Measurements from ENCODE around the gene SMIM36. TPM values are rescaled to one million over a fixed set of nuclear protein-coding genes. Genes with fewer than 3 reads are reported as not detected.
"Not testable (repeated sequence)": the region's sequence is repeated elsewhere in the genome, so short reads cannot be mapped to it uniquely, and the experiment has no call there.

The SMIM36 gene
- not detected in 2 replicates for total RNA-seq (2014; rRNA removed; shearing (Covaris generic))
- polyA plus RNA-seq (2015; cell fraction: cytosol; rRNA removed), result not detected in 2 replicates
- polyA plus RNA-seq (2015; cell fraction: nucleus; rRNA removed), result not detected in 2 replicates

DNA sequence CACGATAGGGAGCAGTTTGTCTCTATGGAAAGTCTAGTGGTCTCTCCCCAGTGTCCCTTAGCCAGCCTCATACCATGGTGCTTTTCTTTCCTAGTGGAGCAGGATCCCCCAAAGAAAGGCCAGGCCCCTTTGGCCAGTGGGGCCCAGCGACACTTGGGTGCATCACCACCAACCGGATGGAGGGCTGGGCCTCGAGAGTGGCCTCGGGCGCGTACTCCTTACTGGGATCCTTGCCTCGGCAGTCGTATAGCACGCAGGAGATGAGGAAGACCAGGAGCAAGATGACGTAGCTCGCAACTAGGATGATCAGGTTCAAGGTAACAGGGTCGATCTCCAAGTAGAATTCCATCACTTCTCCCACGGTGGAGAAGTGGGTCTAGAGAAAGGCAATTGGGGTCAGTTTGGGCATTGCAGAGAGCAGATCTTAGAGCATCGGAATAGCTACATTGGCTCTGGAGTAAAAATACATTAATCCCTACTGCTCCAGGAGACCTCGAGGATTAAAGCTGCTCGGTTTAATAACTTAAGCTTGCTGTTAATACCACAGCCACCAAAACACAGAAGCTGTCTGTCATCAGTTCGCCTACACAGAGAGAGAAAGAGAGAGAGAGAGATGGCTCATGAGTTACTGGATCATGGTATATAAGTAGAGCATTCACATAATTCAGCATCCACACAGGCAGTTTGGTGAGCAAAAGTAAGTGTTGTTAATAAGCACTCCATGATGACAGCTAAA is at the start of gene SMIM36:
SMIM36 (minus strand) TSS at position 467 of the 736 bp plus-strand sequence.
- DNase-seq (ENCODE audit: low read depth, low spot score), result no peak
- in situ Hi-C loops (cut with HindIII; ENCODE audit: low pct_unique_long_range_greater_than_20kb, low sequenced_read_pairs), result loop anchor here (25.0 kb wide), 1 partner anchor 149 kb away; no protein-coding TSS in a partner anchor

- DNase-seq (ENCODE audit: low read depth, low spot score), result no peak
- in situ Hi-C loops (cut with HindIII; ENCODE audit: low pct_unique_long_range_greater_than_20kb, low sequenced_read_pairs), result no loop called here
Measured at GRCh38 chr17:55555772-55556171, 44.5 kb upstream of the SMIM36 start.

DNA sequence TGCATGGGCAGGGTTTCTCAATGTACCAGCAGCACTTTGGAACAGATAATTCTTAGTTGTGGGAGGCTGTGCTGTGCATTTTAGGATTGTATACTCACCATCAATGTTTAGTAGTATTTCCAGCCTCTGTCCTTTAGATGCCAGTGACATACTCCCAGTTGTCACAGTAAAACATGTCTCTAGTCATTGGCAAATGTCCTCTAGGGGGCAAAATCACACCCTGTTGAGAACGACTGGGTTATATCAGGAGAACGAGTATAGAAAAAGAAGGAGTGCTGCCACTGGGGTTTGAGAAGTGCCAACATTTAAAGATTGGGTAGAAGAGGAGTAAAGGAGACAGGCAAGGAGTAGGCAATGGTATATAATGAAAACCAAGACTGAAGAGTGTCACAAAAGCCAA is 37.9 kb upstream of the SMIM36 start:
- in situ Hi-C loops (cut with HindIII; ENCODE audit: low pct_unique_long_range_greater_than_20kb, low sequenced_read_pairs), result no loop called here
- peak; percentile 86 for DNase-seq (ENCODE audit: low read depth, low spot score)

DNA sequence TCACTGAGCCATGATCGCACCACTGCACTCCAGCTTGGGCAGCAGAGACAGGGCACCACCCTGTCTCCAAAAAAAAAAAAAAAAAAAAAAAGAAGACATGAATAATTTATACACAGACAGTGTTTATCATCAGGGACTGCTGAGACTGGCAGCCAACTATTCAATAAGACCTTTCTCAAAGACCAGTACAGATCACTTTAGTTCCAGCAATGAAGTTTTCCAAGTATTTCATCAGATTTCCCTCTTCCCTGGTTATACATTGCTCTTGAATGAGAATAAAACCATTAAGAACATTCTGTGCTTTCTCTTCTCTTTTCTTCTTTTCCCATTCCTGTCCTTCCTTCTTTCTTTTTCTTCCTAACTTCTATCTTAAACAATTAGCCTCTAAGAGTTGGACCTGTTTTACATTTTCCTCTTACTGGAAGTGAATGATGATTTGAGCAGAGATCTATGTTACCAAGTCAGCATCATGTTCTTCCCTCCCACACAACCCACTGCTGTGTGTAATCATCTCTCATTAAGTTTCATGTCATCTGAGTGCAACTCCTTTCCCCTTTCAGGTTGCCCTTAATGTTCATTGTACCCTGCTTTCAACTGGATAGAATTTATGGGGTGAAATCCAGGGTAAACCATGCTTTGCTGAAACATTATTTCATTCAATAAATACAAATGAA is 35.9 kb upstream of the SMIM36 start:
- in situ Hi-C loops (cut with HindIII; ENCODE audit: low pct_unique_long_range_greater_than_20kb, low sequenced_read_pairs), result no loop called here
- DNase-seq (ENCODE audit: low read depth, low spot score), result peak; percentile 15

DNA sequence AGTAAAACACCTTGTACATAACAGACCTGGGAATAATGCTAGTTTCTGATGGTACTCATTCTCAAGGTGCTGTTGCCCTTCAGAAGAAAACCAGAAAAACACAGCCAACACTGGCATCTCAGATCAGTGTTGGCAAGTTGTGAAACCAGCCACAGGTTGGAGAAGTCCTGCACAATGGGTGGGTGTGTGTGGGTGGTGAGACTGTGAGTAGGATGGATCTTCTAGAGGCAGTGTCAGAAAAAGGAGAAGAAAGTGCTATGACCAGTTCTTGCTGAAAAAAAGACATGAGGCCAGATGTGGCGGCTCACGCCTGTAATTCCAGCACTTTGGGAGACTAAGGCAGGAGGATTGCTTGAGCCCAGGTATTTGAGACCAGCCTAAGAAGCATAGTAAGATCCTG is 35.2 kb upstream of the SMIM36 start:
- no peak for DNase-seq (ENCODE audit: low read depth, low spot score)
- in situ Hi-C loops (cut with HindIII; ENCODE audit: low pct_unique_long_range_greater_than_20kb, low sequenced_read_pairs), result no loop called here

DNA sequence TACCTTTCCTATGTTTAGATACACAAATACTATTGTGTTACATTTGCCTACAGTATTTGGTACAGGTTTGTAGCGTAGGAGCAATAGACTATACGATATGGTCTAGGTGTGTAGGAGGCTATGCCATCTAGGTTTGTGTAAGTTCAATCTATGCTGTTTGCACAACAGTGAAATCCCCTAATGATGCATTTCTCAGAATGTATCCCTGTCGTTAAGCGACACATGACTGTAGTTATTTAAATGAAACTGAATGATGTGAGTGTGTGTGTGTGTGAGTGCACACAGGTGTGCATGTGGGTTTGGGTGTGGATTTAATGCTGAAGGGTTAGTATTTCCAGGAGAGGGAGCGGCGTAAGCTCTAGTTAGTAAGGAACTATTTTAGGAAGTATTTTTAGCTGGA is 34.6 kb upstream of the SMIM36 start:
- in situ Hi-C loops (cut with HindIII; ENCODE audit: low pct_unique_long_range_greater_than_20kb, low sequenced_read_pairs), result no loop called here
- DNase-seq (ENCODE audit: low read depth, low spot score), result no peak

DNA sequence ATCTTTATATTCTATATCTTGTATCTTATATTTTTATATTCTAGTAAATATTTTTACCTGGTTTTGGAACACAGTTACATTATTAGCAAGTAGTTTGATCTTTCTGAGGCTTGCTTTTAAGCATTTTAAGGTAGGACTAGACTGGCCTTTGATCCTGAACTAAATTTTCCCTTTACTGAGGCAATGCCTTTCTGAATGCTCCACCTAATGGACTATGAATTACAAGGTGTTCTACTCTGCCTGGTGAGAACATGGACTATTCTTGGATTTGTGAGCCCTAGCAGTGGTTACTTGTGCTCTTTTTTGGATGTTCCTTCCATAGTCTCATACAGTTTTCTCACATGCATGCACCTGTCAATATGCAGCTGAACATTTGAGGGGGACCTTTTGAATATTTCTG is 32.5 kb upstream of the SMIM36 start:
- in situ Hi-C loops (cut with HindIII; ENCODE audit: low pct_unique_long_range_greater_than_20kb, low sequenced_read_pairs), result no loop called here
- no peak for DNase-seq (ENCODE audit: low read depth, low spot score)

DNA sequence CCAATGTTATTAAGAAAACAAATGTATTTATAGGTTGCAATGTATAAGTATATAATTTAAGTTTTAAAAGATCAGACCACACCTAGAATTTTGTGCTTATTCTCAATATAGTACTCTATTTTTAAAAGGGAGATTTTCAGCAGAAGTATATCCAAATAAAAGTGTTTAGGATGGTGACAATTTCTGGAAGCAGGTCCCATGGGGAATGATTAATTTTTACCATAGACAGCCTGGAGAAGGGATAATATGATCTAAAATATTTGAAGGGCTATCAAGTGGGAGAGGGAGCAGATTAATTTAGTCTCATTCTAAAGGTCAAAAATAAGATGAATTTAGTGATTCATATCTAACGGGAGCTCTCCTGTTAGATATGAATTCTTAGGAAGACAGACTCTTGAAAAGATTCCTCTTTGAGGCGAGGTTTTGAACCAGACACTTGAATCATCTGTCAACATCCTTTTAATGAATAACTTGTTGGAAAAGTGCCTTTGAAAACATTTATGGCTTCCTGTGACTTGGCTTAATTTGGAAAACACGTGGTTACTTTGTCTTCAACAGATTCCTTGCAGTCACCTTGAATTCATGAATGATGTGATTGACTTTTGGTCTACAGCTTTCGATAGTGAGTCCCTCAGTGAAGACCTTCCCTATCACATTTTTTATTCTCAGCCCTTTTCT is 29.3 kb upstream of the SMIM36 start:
- in situ Hi-C loops (cut with HindIII; ENCODE audit: low pct_unique_long_range_greater_than_20kb, low sequenced_read_pairs), result no loop called here
- peak; percentile 77 for DNase-seq (ENCODE audit: low read depth, low spot score)

- DNase-seq (ENCODE audit: low read depth, low spot score), result no peak
- in situ Hi-C loops (cut with HindIII; ENCODE audit: low pct_unique_long_range_greater_than_20kb, low sequenced_read_pairs), result no loop called here
Measured at GRCh38 chr17:55536205-55536604, 25.0 kb upstream of the SMIM36 start.

GRCh38 chr17:55533608-55534007 is 22.4 kb upstream of the SMIM36 start:
- in situ Hi-C loops (cut with HindIII; ENCODE audit: low pct_unique_long_range_greater_than_20kb, low sequenced_read_pairs), result no loop called here
- DNase-seq (ENCODE audit: low read depth, low spot score), result no peak

DNA sequence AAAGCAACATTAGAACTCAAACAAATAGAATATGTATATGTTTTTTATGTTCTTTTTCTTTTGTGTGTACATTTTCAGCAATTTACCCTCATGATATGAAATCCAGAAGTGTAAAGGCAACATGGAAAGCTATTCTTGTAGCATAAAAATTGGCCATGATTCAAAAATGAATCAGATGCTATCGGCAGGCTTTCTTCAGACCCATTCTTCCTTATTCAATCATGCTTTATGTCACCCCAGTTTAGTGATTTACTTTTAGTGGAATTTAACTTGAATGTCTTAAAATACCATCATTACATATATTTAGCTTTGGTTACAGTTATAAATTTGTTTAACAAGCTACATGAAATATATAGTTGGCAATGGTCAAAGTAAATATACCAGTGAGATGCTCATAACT is 21.4 kb upstream of the SMIM36 start:
- DNase-seq (ENCODE audit: low read depth, low spot score), result no peak
- in situ Hi-C loops (cut with HindIII; ENCODE audit: low pct_unique_long_range_greater_than_20kb, low sequenced_read_pairs), result no loop called here

DNA sequence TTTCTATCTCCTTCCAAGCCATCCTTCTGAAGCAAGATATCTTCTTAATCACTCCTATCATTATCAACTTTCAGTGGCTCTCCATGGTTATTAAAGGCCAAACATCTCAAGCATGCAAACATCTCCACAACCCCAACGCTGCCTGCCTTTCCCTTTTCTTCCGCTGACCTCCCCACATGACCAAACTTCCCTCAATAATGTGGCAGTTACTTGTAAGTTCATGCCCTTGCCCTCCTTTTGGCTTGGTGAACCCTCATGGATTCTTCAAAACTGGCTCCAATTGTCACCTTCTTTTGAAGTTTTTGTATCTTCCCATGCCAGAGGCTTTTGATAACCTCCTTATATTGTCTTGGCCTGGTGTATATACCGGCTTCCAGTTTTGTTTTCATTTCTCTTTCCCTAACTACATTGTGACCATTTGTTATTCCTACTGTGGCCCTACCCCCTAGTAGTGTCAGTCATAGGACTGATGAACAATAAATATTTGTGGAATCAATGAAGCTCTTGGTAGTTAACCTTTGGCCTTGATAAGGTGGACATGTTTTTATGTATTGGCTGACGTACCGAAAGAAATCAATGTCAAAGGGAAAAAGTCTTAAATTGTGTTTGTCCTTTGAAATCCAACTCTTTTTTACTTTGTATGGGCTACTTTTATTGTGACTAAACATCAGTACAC is 19.9 kb upstream of the SMIM36 start:
- in situ Hi-C loops (cut with HindIII; ENCODE audit: low pct_unique_long_range_greater_than_20kb, low sequenced_read_pairs), result no loop called here

GRCh38 chr17:55530064-55530463 is 18.8 kb upstream of the SMIM36 start:
- in situ Hi-C loops (cut with HindIII; ENCODE audit: low pct_unique_long_range_greater_than_20kb, low sequenced_read_pairs), result no loop called here
- DNase-seq (ENCODE audit: low read depth, low spot score), result no peak

More for the DNA sequence above, 19.9 kb upstream of the SMIM36 start:
- DNase-seq (ENCODE audit: low read depth, low spot score), result no peak

GRCh38 chr17:55527540-55528118 is 16.4 kb upstream of the SMIM36 start:
- in situ Hi-C loops (cut with HindIII; ENCODE audit: low pct_unique_long_range_greater_than_20kb, low sequenced_read_pairs), result no loop called here
- peak; percentile 80 for DNase-seq (ENCODE audit: low read depth, low spot score)

DNA sequence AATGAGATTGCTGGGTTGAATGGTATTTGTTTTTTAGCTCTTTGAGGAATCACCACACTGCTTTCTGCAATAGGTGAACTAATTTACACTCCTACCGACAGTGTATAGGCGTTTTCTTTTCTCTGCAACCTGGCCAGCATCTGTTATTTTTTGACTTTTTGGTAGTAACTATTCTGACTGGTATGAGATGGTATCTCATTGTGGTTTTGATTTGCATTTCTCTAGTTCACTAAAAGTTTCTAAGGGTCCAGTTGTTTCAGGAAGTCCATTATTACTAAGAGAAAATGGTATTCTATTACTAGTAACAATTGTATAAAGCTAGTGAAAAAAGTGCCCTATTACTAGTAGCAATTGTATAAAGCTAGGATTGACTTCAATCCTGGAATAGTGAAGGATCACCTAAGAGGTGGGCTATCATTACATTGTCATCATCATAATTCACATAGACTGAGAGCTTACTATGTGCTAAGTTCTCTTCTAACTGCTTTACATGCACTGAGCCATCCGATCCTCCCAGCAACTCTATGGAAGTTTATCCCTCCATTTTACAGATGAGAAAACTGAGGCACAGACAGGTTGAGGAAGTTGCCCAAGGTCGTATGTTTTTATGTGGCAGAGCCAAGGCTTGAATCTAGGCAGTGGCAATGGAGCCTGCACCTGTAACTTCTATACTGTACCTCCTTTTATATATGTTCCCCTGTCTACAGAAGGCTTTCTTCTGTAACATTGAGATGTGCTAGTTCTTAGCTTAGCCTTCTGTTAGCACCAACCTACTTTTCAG is 13.4 kb upstream of the SMIM36 start:
- no peak for DNase-seq (ENCODE audit: low read depth, low spot score)
- in situ Hi-C loops (cut with HindIII; ENCODE audit: low pct_unique_long_range_greater_than_20kb, low sequenced_read_pairs), result loop anchor here (25.0 kb wide), 1 partner anchor 162 kb away; no protein-coding TSS in a partner anchor

GRCh38 chr17:55523032-55523431 is 11.8 kb upstream of the SMIM36 start:
- DNase-seq (ENCODE audit: low read depth, low spot score), result not testable (repeated sequence)
- in situ Hi-C loops (cut with HindIII; ENCODE audit: low pct_unique_long_range_greater_than_20kb, low sequenced_read_pairs), result loop anchor here (25.0 kb wide), 1 partner anchor 161 kb away; no protein-coding TSS in a partner anchor

DNA sequence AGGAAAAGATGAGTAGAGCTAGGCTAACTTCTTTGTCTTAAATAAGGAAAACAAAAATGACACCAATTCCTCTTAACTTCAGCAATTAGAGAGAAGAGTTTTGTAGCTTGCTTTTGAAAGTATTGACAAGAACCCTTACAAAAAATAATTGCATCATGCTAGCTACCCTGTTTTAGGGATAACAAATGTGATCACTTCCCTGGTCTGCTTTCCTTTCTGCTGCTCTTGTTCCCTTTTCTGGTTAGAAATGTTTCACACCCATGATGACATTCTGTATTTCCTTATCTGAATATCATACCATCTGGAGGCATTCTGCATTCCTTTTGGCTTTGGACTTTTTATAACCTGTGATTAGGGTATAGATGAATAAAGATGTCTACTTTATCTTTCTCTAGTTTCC is 9.9 kb upstream of the SMIM36 start:
- in situ Hi-C loops (cut with HindIII; ENCODE audit: low pct_unique_long_range_greater_than_20kb, low sequenced_read_pairs), result loop anchor here (25.0 kb wide), 1 partner anchor 159 kb away; no protein-coding TSS in a partner anchor
- no peak for DNase-seq (ENCODE audit: low read depth, low spot score)

Data from SK-MEL-5 (cell line).